ACHN (cell line): Measurements from ENCODE around the gene WTAP.

Source experiments
- DNase-seq: peaks from one replicate; pipeline ENCODE4 v3.0.0-alpha.2; 2015
- in situ Hi-C: cut with HindIII; loops from 2 replicates; pipeline ENCODE4 v1.10.0; 2017; ENCODE audit warnings: low sequenced_read_pairs, low pct_ligation_motif_present, low pct_unique_long_range_greater_than_20kb

Gene WTAP

DNA sequence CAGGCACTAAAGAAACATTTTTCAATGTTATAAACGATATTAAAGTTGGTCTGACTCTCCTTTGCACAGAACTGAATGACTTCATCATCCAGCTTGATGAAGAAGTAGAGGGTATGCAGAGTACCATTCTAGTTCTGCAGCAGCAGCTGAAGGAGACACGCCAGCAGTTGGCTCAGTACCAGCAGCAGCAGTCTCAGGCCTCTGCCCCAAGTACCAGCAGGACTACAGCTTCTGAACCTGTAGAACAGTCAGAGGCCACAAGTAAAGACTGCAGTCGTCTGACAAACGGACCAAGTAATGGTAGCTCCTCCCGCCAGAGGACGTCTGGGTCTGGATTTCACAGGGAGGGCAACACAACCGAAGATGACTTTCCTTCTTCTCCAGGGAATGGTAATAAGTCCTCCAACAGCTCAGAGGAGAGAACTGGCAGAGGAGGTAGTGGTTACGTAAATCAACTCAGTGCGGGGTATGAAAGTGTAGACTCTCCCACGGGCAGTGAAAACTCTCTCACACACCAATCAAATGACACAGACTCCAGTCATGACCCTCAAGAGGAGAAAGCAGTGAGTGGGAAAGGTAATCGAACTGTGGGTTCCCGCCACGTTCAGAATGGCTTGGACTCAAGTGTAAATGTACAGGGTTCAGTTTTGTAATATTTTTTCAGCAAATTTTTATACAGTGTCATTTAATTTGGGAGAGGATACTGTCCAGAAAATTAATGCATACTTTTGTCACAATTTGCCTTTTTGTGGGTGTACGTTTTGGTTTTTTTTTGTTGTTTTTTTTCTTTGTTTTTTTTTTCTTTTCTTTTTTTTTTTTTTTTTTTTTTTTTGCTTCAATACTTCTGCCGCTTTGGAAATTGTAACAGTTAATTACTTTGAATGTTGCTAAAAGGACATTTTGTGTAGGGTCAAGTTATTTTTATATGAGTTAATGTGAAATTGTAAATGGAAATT, 27.9 kb downstream of the WTAP start:
- no peak for DNase-seq
- in situ Hi-C loops, result no loop called here

DNA sequence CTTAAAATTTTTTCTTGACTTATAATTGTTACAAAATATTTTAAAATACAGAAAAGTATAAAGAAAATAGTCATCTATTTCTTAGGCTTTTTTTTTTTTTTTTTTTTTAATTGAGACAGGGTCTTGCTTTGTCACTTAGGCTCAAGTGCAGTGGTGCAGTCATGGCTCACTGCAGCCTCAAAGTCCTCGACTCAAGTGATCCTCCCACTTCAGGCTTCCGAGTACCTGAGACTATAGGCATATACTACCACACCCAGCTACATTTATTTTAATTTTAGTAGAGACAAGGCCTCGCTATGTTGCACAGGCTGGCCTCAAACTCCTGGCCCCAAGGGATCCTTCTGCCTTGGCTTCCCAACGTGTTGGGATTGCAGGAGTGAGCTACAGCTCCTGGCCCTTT, 29.2 kb downstream of the WTAP start:
- DNase-seq, result no peak
- in situ Hi-C loops, result no loop called here

DNA sequence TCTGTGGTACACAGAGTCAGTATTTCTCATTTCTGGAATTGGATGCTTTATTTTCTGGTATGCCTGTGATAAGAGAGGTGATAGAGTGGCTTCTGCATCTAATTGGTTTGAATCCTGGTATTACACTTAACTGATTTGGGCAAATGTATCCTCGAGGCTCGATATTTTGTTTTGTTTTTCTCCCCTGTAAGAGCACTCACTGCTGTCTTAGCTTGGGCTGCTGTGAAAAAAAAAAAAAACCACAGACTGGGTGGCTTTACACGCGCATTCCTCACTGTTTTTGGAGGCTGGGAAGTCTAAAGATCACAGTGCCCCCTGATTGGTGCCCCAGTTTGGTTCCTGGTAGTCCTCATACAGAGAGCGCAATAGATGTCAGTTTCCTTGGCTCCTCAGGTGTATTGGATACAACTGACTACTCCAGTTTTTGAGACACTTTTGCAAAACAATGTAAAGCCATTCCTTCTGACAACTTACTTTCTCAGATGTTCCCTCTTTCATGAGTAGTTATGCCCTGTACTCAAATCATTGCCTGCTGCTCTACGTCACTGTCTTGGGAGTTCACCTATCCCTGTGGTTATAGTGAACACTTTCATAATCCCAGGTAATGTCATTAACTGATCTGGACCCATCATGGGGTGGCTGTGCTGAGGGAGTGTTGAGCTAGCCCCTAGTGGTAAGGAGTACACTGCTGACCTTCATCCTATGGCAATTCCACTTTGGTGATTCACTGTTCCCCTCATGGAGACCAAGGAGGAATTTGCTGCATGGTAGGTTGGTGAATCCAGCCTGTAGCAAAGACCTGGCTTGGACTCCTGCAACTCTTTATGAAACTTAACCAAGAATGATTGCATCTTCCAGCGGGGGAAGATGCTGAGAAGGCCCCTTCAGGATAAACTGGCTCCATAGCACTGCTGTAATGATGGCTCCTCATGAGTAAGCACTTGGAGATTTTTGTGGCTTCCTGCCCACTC, 31.0 kb downstream of the WTAP start:
- DNase-seq, result peak; percentile 63
- in situ Hi-C loops, result no loop called here

DNA sequence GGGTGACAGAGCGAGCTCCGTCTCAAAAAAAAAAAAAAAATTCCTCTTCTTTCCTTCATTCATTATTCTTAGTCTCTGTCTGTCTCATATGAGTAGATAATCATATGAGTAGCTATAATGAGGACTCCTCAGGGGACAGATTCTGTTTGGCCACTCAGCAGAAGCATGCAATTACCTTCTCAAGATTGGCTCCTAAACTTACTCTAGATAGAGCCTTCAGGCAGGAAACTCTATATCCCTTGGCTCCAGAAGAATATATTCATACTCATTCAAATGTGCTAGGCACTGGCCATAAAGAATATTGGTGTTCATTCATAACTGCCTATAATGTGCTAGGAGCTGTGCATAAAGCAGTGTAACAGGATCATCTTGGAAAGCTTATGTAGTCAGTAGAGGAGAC, 32.3 kb downstream of the WTAP start:
- no peak for DNase-seq
- in situ Hi-C loops, result no loop called here

DNA sequence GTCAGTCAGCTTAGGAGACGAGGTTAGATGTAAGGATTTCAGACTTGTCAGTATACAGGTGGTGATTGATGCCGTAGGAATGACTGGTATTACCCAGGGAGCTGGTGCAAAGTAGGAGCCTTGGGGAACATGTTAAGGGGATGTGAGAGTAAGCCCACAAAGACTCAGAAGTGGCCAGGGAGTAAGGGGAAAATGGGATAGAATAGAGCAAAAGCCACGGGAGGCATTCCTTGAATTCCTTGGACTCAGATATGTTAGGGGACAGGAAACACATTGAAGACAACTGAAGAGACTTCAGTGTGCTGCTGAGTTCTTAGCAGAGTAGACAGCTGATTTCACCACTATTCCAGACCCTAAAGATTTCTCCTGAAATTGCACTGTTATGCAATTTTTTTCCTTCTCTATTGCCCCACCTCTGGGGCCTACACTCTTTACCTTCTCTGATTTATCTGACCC, 33.3 kb downstream of the WTAP start:
- in situ Hi-C loops, result no loop called here
- peak; percentile 84 for DNase-seq

DNA sequence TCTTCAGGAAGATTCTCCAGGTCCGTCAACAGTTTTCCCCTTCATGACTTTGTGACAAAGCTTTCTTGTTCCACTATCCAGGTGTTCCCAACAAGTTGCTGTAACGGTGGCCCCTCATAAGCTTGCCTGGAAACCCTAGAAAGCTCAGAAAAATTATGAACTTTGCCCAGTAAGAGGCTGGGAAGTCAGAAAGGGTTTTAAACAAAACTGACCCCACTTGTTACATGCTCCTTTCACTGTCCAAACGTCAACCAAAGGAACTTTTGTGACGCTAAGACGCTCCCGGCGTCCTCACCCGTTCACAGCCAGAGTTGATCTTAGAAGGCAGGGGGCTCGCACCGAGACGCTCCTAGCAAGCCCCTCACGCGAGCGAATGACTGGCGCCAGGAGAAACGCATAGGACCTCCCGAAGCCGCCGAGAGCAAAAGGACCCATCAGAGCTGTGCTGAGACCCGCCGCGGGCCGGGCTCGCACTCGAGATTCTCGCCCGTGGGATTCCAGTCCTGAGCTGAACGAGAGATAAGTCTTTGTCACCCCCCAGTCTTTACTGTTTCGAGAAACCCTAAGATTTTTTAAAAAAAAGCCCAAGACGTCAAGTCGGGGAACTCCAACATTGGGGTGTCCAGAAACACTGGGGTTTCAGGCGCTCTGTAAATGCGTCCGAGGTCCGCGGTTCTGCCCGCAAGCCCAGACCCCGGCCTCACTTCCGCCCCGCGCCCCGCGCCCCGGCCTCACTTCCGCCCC, 34.0 kb downstream of the WTAP start:
- in situ Hi-C loops, result no loop called here
- DNase-seq, result peak; percentile 25

DNA sequence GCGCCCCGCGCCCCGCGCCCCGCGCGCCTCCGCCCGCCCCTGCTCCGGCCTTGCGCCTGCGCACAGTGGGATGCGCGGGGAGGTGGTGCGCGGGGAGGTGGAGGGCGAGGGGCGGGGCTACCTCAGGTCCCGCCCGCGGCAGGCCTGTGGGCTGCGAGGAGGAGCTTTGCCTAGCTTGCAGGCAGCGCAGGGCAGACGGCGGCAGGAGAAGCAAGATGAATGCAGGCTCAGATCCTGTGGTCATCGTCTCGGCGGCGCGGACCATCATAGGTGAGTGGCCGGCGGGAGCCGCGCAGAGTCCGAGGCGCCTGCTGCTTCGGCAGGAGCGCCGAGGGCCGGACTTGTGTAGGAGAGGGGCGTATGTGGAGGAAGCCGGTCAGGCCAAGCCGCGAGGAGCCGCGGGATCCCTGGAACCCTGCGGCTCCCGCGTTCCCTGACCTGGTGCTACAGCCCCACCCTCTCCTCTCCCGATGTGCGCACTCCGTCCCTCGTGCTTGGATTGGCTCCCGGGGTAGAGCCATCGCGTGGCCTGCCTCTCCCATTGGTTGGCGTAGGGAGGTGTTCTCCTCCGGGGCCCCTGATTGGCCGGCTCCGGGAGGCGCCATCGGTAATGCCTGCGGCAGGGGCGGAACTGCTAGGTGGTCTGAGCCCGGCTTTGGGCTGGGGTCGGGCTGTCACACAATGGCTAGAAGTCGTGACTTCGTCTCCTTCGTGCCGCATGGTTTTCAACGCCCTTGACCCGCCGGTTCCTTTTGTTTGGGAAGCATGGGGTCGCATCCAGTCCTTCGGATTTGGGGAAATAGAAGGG, 34.8 kb downstream of the WTAP start, which contains the start of gene ACAT2:
Gene ACAT2 (plus strand): TSS at position 173 of the 808 bp plus-strand sequence. CDS start 43 bp downstream, at position 216.
- in situ Hi-C loops, result no loop called here
- DNase-seq, result peak; percentile 95

DNA sequence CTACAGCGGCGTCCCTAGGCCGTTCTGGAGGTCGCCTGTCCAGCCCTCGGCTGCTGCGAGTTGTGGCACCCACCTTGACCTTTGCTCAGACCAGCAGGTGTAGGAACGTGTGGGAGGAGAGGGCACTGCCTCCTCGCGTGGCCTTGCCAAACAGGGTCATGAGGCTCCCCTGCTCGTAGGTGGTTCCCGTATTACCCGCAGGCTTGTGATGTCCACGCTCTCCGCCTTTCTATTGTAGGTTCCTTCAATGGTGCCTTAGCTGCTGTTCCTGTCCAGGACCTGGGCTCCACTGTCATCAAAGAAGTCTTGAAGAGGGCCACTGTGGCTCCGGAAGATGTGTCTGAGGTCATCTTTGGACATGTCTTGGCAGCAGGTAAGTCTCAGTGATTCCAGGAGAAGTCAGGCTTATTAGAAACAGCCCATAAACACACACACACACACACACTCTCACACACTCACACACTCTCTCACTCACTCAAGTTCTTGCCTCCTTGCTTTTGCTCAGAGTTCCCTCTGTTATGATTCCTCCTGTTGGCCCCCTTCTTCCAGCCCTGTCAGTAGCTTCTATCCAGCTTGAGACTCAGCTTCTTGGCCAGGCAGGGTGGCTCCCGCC, 35.5 kb downstream of the WTAP start:
- in situ Hi-C loops, result no loop called here

DNA sequence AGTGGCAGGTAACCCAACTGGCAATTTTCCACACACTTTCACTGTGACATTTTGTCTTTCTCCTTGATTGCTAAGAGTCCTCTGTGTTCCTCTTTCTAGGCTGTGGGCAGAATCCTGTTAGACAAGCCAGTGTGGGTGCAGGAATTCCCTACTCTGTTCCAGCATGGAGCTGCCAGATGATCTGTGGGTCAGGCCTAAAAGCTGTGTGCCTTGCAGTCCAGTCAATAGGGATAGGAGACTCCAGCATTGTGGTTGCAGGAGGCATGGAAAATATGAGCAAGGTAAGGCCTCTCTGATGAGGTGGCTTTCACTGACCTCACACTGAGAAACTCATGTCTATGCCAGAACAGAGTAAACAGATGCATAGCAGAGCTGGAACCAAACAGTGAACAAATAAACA, 39.6 kb downstream of the WTAP start:
- in situ Hi-C loops, result no loop called here
- DNase-seq, result no peak

More for the DNA sequence above, 35.5 kb downstream of the WTAP start:
- peak; percentile 10 for DNase-seq

DNA sequence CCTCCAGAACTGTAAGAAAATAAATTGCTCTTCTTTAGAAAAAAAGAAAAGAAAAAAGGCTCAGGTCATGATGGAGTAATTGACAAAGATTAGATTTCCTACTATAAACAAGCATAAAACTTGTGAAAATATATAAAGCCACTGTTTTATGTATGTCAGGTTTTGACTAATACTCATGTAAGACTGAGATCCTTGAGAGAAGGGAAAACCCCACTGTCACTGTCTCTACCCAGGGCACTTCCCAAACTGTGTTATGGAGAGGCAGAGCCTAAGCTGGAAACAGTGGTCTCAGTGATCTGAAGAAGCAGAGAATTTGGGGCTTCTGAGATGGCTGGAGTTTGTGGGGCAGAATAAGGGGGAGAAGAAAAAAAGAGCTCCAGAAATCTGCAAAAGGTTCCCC, 42.2 kb downstream of the WTAP start:
- no peak for DNase-seq
- in situ Hi-C loops, result no loop called here

DNA sequence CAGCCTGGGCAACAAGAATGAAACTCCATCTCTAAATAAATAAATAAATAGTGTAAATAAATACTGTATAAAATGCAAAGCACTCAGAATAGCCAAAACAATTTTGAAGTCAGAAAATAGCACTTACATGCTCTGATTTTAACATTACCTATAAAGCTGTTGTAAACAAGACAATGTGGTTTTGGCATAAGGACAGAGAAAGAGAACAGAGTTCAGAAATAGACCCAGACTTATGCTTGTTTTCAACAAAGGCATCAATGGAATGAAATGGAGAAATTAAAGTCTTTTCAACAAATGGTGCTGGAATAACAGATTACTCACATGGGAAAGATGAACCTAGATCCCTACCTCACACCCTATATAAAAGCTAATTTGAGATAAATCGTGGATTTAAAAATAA, 44.9 kb downstream of the WTAP start:
- in situ Hi-C loops, result no loop called here
- DNase-seq, result no peak

DNA sequence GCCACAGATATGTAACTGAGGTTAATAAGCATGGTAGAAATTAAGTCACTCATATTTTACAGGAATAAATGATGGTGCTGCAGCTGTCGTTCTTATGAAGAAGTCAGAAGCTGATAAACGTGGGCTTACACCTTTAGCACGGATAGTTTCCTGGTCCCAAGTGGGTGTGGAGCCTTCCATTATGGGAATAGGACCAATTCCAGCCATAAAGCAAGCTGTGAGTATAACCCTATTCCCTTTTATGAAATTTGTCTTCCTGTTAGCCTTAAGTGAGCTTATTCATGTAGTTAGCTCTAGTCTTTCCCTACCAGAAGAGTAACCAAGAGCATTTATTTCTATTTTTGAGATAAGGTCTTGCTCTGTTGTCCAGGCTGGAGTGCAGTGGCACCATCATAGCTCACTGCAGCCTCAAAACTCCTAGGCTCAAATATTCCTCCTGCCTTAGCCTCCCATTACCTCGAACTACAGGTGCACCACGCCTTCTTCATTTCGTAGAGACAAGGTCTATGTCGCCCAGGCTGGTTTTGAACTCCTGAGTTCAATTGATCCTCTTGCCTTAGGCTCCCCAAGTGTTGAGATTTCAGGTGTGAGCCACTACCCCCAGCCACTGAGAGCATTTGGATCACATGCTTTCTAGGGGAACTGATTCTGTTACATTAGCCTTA, 50.1 kb downstream of the WTAP start:
- in situ Hi-C loops, result no loop called here

DNA sequence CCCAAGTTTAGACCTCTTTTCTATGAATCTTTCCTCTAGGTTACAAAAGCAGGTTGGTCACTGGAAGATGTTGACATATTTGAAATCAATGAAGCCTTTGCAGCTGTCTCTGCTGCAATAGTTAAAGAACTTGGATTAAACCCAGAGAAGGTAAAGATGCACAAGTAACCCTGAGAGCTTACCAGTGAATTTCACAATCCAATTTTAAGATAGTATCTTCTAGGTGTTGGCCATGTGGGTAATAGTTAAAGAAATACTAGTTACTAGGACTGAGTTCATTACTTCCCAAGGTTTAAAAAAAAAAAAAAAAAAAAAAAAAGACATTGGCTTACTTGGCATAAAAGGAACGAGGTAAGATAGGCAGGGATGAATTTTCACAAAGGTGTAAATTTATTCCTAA, 50.8 kb downstream of the WTAP start:
- DNase-seq, result no peak
- in situ Hi-C loops, result no loop called here

More for the DNA sequence above, 50.1 kb downstream of the WTAP start:
- DNase-seq, result no peak

DNA sequence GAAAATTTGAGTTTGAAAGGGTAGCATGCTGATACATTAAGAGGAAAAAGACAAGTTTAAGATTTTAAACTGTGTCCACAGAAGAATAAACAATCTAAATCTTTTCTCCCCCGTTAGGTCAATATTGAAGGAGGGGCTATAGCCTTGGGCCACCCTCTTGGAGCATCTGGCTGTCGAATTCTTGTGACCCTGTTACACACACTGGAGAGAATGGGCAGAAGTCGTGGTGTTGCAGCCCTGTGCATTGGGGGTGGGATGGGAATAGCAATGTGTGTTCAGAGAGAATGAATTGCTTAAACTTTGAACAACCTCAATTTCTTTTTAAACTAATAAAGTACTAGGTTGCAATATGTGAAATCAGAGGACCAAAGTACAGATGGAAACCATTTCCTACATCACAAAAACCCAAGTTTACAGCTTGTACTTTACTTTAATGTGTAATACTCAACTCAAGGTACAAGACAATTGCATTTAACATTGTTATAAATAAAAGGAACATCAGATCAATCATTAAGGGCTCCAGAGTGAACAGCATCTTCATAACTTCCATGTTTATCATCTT, 51.3 kb downstream of the WTAP start:
- in situ Hi-C loops, result no loop called here

DNA sequence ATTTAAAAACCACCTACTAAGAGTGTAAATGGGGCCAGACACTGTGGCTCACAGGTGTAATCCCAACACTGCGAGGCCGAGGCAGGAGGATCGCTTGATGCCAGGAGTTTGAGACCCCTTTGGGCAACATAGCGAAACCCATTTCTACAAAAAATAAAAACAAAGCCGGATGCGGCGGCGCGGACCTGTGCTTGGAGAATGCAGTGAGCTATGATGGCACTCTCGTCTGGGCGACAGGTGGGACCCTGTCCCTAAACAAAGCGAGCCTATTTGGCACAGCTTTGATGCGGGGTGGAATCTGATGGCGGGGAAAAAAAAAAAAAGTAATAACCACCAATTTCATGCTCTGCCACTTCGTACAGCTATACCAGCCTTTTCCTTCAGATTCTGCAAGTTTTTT, 61.0 kb downstream of the WTAP start:
- DNase-seq, result no peak
- in situ Hi-C loops, result no loop called here

More for the DNA sequence above, 51.3 kb downstream of the WTAP start:
- no peak for DNase-seq

DNA sequence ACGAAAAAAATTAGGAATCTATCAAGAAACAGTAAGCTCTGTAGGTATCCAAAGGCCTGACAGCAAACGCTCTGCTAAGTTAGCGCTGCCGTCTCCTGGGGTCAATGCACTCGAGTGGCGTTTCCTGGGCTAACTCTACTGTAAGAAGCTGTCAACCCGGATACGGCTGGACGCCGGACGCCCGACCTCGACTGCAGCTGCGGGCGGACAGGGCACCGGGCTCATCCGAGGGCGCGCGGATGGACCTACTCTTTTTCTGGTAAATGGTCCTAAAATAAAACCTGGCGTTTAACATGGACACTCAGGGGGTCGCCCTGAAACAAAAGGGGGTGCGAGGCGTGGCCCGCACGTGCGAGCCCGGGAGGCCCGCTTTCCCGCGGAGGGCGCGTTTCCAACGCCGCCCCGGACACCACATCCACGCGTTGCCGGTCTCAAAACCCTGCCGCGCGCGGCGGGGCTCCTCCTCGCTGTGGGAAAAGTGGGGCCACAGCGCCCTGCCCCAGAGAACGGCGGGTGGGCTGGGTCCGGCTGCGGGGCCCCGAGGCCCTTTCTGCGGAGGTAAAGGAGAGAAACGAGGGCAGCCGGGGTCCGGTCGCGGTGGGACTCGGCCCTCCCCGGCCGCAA, 61.6 kb downstream of the WTAP start:
- in situ Hi-C loops, result no loop called here
- peak; percentile 42 for DNase-seq
